DMS53 treated with DMSO at 0.1 percent for 48 hours (cell line): ENCODE results near the gene GOLGA8A.
"Not testable (repeated sequence)": the region's sequence is repeated elsewhere in the genome, so short reads cannot be mapped to it uniquely, and the experiment has no call there.

Source experiments
- DNase-seq: peaks from one replicate; lab custom pipeline; 2025; ENCODE audit not compliant: unreplicated experiment; lab: John Stamatoyannopoulos, UW

GOLGA8A gene

GRCh38 chr15:34409511-34409910 is 28.1 kb downstream of the GOLGA8A start:
- DNase-seq: not testable (repeated sequence)

GRCh38 chr15:34408973-34409372 is 28.6 kb downstream of the GOLGA8A start:
- DNase-seq: not testable (repeated sequence)

GRCh38 chr15:34403899-34404298 is 33.7 kb downstream of the GOLGA8A start:
- not testable (repeated sequence) for DNase-seq

GRCh38 chr15:34403160-34403598 is 34.4 kb downstream of the GOLGA8A start:
- not testable (repeated sequence) for DNase-seq

GRCh38 chr15:34397637-34398259 is 39.9 kb downstream of the GOLGA8A start:
- DNase-seq: not testable (repeated sequence)

- DNase-seq: not testable (repeated sequence)
These were observed 44.6 kb downstream of the GOLGA8A start for GRCh38 chr15:34392981-34393380.

- not testable (repeated sequence) for DNase-seq
These were observed 48.0 kb downstream of the GOLGA8A start for GRCh38 chr15:34389594-34390086.
